ENCODE data around the gene EDN2.

DNA sequence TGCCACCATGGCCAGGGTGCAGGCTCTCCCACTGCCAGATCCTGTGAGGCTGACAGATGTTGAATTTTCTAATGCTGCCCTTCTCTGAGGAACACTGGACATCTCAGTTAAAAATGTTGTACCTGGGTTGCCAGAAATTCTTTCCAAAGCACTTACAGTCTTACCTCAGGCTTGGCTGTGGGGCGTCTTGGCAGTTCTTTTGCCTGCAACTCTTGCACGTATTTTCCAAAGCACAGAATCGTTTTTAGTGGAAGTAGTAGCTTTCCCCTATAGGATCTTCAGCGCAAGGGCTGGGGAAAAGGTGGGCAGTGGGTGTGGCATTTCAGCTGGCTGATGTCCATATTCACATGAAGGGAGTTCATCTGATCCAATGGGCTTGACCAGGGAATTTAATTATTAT, 53.9 kb downstream of the EDN2 start:
- TF ChIP-seq POLR2A (IDR thresholded peaks at IDR 0.05; ENCODE audit: low read depth, low read length) (no peak), POLR2AphosphoS5 (IDR thresholded peaks at IDR 0.05; ENCODE audit: low read depth, low read length) (no peak), TAF1 (IDR thresholded peaks at IDR 0.05; ENCODE audit: low read depth, low read length) (no peak), POU2F2 (IDR thresholded peaks at IDR 0.05; ENCODE audit: low read depth, low read length) (no peak), PAX5 (IDR thresholded peaks at IDR 0.05; ENCODE audit: insufficient read depth, low read length, severe bottlenecking) (no peak), SPI1 (IDR thresholded peaks at IDR 0.05; ENCODE audit: low read depth, low read length) (no peak)

Data from GM12891 (cell line).